GM10248 (cell line): ENCODE results near the gene CPNE9.

ENCODE experiments used
- CTCF ChIA-PET: fragments of 300-600 bp; sonication (Branson Sonifier 250); formaldehyde crosslinking; extraction: SDS; loops from one replicate; lab custom pipeline; 2021; ENCODE audit warnings: antibody characterized with exemption; lab: Yijun Ruan, JAX
- POLR2A ChIA-PET: fragments of 350-650 bp; sonication (Branson Sonifier 250); formaldehyde crosslinking; extraction: SDS; loops from one replicate; lab custom pipeline; 2020; ENCODE audit warnings: antibody characterized with exemption; lab: Yijun Ruan, JAX
- DNase-seq: peaks from one replicate; pipeline ENCODE4 v3.0.0; 2012; ENCODE audit errors: extremely low spot score
- CTCF ChIP-seq: IDR thresholded peaks from 2 replicates; pipeline ENCODE4 v1.5.1; 2012; ENCODE audit warnings: mild to moderate bottlenecking, low read depth; ENCODE audit errors: extremely low read depth, missing control alignments, control extremely low read depth

The CPNE9 gene

DNA sequence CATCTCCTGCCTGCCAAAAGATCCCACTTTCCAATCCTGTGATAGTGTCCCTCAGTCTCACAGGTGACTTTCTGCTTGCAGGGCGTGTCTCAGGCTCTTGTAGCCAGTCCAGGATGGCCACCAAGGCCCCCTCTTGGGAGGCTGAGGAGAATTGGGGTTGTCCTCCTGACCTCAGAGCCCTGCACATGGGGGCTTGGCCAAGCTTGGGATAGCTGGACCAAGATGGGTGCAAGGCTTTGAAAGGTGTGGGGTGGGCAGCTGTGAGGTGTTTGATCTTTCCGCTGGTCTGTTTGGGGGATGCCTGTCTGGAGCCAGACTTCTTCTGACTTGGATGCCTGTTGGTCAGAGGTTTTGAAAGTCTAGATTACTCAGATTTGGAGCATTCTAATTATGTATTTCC, 12.0 kb upstream of the CPNE9 start:
- no peak for DNase-seq
- POLR2A ChIA-PET = no interaction called here
- TF ChIP-seq CTCF = no peak
- CTCF ChIA-PET = interaction anchor here (1.1 to 2.2 kb wide), 3 partner anchors 11 to 188 kb away, joined by 3 to 7 read pairs (median 3); no protein-coding TSS in a partner anchor

- no peak for TF ChIP-seq CTCF
- ChIA-PET CTCF (interaction anchor here (1.1 to 2.2 kb wide), 4 partner anchors 12 to 189 kb away, joined by 3 to 7 read pairs (median 3); no protein-coding TSS in a partner anchor), POLR2A (no interaction called here)
- DNase-seq = no peak
Observed at GRCh38 chr3:9692416-9692815, 11.2 kb upstream of the CPNE9 start.

DNA sequence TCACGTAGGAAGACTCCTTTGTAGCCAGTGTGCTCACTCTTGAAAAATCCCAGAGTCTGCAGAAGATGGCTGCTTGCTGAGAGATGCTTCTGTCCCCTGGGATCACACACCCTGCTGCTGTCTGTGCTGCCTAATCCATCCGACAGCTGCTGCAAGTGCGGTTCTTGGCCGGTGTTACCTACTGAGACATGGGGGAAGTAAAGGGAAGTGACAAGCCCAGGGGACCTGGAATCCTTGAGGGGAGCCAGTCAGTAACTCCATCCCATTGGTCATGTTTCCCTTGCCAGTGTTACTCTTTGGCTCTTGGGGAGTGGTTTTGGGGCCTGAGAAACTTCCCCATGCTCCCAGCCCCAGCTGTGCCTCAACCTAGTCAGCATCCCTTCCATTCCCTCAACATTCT, 8.3 kb upstream of the CPNE9 start:
- ChIA-PET CTCF (interaction anchor here (2.0 kb wide), 1 partner anchor 14 kb away, joined by 7 read pairs; no protein-coding TSS in a partner anchor), POLR2A (no interaction called here)
- no peak for DNase-seq
- TF ChIP-seq CTCF = no peak

- POLR2A ChIA-PET = no interaction called here
- no peak for DNase-seq
- CTCF ChIA-PET = interaction anchor here (2.0 kb wide), 1 partner anchor 15 kb away, joined by 7 read pairs; no protein-coding TSS in a partner anchor
- no peak for TF ChIP-seq CTCF
Observed at GRCh38 chr3:9695746-9696145, 7.9 kb upstream of the CPNE9 start.

GRCh38 chr3:9696480-9697220, 7.0 kb upstream of the CPNE9 start:
- ChIA-PET CTCF (interaction anchor here (2.0 kb wide), 1 partner anchor 16 kb away, joined by 7 read pairs; no protein-coding TSS in a partner anchor), POLR2A (no interaction called here)
- DNase-seq = no peak
- no peak for TF ChIP-seq CTCF

DNA sequence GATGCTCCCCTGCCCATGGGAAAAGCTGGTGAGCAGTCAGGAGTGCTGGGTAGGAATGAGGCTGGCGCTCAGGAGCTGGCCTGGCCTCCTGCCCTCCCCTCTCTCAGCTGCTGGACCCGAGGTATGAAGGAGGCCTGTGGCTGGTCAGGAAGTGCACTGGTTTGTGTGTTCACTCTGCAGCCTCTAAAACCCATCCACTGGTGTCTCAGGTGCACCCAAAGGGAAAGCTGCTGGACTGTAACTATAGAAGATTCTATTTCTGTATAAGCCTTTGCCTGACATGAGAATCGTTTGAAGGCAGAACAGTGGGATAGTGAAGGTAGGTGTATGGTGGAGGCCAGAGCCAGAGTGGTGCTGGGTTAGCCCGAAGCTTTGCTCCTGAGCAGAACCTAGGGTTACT, 5.7 kb upstream of the CPNE9 start:
- CTCF ChIA-PET = interaction anchor here (1.2 to 2.4 kb wide), 3 partner anchors 9 to 194 kb away, joined by 3 to 7 read pairs (median 4); no protein-coding TSS in a partner anchor
- DNase-seq = no peak
- TF ChIP-seq CTCF = no peak
- POLR2A ChIA-PET = no interaction called here
